Forelimb muscle (tissue), 1 donor: ENCODE measurements around the gene UBR4. TPM values are rescaled to one million over a fixed set of nuclear protein-coding genes. Genes with fewer than 3 reads are reported as not detected.

ENCODE experiments used
- DNase-seq: peaks from one replicate; pipeline ENCODE4 v3.0.0-alpha.2; 2013; ENCODE audit warnings: low read depth
- polyA plus RNA-seq: library from polyadenylated mRNA; unstranded; fragments of 120-200 nt; gene quantifications from one replicate; pipeline ENCODE4 v1.2.1, GENCODE V29; 2013; ENCODE audit not compliant: insufficient read length

Gene UBR4
- polyA plus RNA-seq, 1 donor: 71.2 TPM

GRCh38 chr1:19140465-19140864 lies 69.6 kb downstream of the UBR4 start:
- DNase-seq: no peak

DNA sequence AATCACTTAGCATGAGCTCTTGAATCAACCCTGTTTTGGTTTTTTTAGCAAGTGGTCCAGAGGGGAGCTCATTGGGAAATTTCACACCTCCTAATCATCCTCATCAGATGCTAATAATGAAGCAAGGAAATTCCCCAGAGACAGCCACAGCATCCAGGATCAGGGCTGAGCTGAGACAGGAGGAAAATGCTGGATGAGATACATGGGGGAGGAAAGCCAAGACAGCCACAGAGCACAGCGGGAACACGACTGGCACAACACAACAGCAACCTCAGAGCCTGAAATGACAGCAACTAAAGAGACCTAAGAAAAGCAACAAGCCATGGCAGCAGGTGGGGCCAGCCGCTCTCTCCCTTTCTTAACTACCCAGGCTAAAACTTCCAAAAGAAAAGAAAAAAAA lies 70.4 kb downstream of the UBR4 start:
- no peak for DNase-seq

- no peak for DNase-seq
Observed at GRCh38 chr1:19138958-19139581, 71.0 kb downstream of the UBR4 start.

GRCh38 chr1:19138331-19138730 lies 71.7 kb downstream of the UBR4 start:
- no peak for DNase-seq

DNA sequence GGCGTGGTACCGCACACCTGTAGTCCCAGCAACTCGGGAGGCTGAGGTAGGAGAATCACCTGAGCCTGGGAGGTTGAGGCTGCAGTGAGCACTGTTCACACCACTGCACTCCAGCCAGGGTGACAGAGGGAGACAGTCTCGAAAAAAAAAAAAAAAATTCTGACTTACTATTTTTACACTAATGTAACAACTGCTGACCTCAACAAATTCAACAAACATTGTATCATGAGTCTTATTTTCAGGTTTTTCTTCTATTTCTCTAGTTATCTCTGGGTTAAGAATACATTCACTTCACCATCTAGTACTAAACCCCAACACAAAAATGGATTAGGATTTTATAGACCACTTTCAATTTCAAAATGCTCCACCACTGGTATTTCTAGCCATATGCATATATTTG lies 72.9 kb downstream of the UBR4 start:
- DNase-seq: no peak

DNA sequence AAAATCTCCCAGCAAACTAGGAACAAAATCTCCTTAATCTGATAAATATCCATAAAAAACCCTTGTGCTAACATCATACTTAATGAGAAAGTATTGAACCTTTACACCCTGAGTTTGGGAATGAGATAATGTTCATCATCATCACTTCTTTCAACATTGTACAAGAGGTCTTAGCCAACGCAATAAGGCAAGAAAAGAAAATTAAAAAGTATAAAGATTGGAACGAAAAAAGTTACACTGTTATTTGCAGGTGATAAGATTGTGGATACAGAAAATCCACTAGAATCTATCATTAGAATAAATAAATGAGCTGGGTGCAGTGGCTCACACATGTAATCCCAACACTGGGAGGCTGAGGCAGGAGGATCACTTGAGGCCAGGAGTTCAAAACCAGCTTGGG lies 76.7 kb downstream of the UBR4 start:
- DNase-seq: no peak

- no peak for DNase-seq
Observed at GRCh38 chr1:19130468-19130867, 79.6 kb downstream of the UBR4 start.

DNA sequence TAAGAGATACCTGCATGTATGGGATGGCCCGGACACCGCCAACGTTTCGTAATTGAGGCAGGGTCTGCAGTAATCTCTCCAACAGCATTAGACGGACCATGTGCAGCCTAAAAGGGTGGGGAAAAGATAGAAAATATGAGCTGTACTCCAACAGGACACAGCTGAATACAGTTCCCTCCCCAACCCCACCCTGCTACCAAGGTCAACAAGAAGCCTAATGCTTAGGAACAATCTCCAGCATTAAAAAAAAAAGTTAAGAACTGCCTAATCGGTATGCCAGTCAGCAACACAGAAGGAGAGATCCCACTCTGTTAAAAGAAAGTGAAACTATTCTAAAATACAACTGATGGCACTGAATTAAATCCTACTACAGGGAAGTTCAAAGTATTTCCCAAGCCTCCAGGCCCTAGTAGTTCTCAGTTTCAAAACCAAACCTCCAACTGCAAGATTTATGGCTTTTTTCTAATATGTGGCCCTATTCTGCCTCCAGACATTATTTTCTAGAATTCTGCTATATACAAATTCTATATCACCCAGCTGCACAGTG lies 81.0 kb downstream of the UBR4 start:
- DNase-seq: no peak

GRCh38 chr1:19124273-19124672 lies 85.8 kb downstream of the UBR4 start:
- DNase-seq: no peak

DNA sequence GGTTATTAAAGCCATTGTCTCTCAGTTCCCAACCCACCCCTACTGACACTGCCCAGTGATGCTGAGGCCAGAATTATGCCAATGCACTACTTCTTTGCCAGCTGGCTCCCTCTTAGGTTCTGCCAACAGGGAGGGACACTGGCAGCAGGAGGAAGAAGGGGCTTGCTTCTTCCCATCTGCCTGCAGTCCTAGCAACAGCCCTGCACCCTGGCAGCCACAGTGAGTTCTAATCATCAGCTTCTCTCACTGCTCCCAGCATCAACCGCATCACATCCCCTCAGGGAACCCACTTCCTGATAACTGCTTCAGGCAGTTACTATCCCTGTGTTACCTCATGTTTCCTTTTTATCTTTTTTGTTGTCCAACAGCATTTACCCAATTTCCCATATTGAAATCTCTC lies 86.2 kb downstream of the UBR4 start:
- no peak for DNase-seq

GRCh38 chr1:19122668-19123067 lies 87.4 kb downstream of the UBR4 start:
- DNase-seq: no peak

- no peak for DNase-seq
Observed at GRCh38 chr1:19121192-19121591, 88.9 kb downstream of the UBR4 start.

GRCh38 chr1:19120070-19120469 lies 90.0 kb downstream of the UBR4 start:
- DNase-seq: no peak

- DNase-seq: no peak
Observed at GRCh38 chr1:19115082-19115808, 94.8 kb downstream of the UBR4 start.

DNA sequence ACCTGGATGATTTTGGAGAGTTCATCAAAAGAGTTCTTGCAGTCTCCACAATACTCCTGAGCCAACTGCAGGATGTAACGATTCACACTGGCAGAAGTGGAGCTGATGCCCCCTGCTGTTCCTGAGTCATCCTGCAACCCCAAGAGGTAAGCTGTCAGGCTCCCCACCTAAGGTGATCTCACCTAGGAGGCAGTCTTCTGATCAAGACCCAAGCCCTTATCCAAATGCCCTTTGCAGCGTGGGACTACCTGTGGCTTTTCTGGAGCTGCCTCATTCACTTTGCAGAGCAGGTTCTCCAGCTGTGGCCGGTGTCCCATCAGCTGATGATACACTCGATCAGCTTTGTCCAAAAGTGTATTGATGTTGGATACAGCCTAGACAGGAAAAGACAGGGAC lies 96.4 kb downstream of the UBR4 start:
- DNase-seq: no peak

DNA sequence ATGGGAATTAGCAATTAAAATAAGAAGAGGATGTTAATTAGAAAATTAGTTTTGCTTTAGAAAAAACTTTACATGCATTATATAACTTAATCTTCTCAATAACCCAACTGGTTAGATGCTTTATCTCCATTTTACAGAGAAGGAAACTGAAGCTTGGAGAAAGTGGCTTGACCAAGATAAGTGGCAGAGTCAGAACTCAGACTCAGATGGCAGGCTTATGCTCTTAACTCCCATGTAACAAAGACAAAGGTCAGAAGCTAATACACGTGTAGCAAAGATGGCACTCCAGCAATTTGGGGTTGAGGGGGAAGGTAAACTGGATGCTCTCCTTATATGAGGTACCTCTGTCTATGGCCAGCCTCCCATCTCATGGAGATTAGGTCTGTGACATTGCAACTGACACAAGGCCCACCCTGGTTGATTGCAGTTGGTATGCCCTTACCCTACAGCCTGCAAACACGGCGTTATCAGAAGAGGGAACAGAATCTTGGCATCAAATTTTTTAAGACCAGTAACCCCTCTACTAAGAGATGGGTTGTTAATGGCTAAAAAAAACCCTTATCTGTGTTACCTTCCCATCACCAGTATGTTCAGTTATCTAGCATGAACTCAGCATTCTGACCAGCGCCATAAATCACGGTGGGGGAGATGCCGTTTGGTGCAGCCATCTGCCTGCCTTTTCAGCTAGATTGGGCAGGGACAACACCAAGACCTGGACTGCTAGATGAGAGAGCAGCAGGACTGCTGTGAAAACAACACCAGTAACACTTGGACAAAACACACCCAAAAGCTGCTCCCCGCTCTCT lies 97.0 kb downstream of the UBR4 start:
- no peak for DNase-seq

GRCh38 chr1:19110257-19110927 lies 99.7 kb downstream of the UBR4 start:
- no peak for DNase-seq

- no peak for DNase-seq
Observed at GRCh38 chr1:19109545-19109944, 100.5 kb downstream of the UBR4 start.

DNA sequence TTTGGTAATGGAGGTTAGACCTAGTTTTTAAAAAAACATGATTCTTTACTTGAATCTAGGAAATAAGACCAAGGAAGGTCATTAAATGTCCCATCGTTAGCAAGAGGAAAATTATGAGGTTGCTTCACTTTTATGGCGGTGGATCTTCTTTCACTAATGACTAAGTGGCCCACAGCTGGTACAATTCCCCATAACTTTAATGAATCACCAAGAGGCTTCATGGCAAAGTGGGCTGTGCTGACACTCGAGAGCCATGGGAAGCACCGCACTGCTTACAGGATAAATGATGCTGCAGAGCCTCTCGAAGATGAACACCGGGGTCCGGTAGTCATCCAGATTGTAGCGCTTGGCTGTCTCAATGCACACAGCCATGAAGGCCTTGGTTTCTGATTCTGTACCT lies 108.8 kb downstream of the UBR4 start:
- DNase-seq: no peak

DNA sequence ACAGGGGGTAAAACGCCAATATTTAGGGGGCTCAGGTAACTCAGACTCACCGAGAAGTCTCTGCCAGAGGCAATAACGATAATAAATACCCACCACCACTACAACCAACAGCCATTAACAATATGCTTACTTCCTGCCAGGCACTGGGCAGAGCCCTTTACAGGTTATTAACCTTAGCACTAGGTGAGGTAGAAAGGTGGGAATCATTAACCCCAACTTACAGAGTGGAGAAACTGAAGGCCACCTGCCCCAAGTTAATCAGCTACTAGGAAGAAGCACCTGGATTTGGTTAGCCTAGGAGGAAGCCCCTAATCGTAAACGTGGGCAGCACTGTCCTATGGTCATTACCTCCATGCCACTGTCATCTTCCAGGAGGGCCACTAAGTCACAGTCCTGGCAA lies 110.0 kb downstream of the UBR4 start:
- DNase-seq: no peak

DNA sequence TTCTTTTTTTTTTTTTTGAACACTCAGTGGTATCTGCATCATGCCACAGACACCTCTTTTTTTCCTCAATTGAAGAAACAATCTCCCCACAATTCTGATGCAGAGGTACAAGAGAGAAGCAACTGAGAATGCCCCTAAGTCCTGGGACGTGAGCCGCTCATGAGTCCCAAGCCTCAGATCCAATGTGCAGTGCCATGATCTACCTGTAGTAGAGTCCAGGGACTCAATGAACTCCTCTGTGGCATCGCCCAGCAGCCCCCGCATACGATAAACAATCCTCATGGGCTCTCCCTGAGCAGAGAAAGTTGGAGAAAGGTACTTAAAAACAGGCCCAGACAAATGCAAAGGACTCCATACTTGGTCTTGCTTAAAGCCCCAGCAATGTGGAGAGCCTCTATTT lies 113.1 kb downstream of the UBR4 start:
- DNase-seq: no peak
